Measurements from ENCODE around the gene MYO7B.

The MYO7B gene

DNA sequence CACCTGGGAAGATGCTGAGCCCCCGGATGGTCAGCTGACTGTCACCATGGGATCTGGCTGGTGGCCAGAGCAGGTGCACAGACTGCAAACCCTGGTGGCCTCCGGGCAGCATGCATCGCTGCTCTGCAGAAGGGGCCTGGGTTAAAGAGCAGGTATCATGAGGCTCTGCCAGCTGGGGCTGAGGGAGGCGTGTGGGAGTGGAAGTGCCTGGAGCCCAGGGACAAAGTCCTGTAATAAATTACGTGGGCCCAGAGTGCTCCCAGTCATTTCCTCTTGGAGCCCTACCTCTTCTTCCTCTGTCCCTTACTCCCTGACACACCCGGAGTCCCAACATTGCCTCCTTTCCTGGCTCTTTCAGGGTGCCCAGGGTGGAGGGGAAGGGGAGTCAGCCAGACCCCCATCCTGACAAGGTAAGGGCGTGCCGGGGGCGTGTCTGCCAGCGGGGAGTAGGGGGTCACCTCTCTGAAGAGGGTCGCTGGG is at the start of gene MYO7B:
TSS of gene MYO7B (plus strand) at position 262 of the 480 bp plus-strand sequence. CDS start 24,040 bp downstream, outside the sequence.
- DNase-seq, result no peak

DNA sequence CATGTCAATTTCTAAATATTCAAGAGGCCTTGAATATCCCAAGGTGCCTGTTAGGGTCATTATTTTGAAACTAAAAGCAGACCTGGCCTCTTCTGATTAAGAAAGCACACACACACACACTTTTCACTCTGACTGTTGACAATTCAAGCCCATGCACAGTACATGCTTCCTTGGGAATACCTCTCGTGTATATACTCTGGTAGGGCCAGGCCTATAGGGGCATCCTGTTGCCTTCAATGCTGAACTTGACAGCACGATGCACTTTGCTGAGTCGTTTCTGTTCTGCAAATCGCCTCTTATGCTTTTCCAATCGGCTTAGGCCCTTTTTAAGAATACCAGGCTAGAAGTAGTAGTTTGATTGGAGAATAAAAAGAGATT is 49.8 kb upstream of the MYO7B start:
- DNase-seq, result no peak

DNA sequence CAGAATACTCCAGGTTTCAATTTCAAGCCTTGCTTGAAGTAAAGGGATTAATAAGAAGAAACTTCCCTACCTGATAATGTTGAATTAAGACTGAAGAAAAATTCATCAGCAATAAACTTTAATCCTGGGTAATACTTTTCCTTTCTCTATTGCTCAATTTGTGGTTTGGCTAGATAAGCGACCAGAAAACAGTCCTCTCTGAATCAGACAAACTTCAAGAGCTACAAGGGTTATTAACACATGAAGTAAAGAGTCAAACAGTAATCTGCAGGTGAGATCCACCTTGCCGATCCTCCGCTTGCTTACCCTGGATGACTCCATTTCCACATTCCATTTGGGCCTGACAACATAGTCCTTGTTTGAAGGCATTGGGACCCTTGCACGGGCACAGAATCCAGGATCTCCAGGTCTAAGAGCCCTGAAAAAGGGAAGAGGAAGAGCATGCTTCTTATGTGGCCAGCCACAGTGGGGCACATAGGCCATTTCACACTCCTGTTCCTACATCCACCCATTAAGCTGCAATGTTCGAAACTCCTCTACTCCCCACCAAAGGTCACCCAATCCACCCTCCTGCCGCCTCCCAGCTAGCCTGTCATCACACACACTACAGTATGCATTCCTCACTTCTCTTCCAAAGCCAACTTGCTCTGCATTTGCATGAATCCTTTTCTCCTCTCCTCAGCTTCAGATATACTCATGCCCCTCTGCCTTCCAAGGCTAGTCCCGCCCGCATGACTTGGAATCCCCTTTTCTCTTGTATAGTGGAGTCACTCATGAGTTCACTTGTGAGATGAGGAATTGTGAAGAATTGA is 49.0 kb upstream of the MYO7B start:
- DNase-seq, result no peak

DNA sequence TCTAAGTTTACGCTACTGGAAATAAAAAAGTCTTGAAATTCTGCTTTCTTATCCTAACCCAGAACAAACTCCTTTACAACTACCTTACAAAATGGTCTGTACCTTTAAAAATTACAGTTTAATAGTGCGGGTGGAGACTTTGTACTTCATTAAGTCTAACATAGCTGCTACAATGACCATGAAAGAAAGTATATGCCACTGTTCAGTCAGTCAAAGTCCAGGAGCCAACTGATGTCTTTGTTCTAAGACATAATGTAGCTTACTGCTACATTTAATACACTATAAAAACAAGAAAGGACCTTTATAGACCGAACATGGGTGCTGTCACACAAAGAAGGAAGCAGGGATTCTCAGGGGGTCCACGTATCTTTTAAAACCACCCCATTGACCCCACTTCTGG is 45.2 kb upstream of the MYO7B start:
- no peak for DNase-seq

DNA sequence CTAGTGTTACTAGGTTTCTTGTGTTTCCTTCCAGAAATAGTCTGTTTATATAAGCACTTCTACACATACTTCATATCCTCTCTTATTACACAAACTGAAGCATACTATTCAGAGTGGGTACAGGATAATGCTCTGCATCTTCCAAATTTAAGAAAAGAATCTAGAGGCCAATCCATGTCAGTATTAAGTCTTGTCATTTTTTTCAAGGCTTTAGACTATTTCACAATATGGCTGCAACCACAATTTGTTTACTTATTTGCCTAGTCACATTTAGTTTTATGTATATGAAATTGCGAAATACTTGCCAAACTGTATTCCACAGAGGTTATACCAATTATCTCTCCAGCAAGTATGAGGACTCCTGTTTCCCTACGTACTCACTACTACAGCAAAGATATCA is 37.1 kb upstream of the MYO7B start:
- no peak for DNase-seq

DNA sequence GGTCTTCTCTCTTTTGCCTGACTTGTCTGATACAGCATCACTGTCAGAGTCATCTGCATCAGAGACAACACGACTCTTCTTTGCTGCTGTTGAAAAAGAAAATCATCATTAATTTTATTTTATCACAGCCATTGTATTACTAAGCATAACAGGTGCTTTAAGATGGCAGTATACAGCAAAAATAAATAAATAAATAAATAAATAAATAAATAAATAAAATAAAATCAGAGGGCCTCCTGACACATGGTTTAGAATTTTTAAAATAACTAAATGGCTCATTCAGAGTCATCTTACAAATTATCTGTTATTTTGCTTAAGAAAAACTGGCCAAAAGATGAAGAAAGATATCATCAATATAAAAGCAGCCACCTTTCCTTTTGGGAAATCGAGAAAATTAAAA is 32.0 kb upstream of the MYO7B start:
- DNase-seq, result no peak

DNA sequence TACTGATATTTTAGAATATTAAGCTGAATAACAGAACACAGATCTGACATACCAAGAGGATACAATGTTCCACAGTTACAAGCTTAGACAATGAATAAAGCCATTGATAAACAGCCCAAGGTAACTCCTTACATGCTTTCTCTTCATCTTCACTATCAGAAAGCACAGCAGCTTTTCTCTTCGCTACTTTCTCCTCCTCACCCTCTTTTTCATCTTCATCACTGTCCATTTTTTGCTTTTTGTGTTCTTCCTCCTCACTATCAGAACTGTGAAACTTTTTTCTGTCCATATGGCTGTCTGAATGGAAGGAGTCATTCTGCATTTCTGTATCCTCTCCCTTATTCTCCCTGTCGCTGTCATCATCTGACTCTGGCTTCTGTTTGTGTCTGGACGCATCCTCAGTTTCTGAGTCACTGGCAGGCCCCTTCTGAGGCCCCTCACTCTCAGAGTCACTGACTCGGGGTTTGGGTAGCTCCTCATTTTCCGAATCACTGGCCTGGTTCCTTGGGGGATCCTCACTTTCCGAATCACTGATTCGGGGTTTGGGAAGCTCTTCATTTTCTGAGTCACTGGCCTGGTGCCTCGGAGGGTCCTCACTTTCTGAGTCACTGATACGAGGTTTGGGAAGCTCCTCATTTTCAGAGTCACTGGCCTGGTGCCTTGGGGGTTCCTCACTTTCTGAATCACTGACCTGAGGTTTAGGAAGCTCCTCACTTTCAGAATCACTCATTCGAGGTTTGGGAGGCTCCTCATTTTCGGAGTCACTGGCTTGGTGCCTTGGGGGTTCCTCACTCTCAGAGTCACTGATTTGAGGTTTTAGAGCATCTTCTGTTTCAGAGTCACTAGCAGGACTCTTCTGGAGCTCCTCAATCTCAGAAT is 30.7 kb upstream of the MYO7B start:
- DNase-seq, result no peak

DNA sequence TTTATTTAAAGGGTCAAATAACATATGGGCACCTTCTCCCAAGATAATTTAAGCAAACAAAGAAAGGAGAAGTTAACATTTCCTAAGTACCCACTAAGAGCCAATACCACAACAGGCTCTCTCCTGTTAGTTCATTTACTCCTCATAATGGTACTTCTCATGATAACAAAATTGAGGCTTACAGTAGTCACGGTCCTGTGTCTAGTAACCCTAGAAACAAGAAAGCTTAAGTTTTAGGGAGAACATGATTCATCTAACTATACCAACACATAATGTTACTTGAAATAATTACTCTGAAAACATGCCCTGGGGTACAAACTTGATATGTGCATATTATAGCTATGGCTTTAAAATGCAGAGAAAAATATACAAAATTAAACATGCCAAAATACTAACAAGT is 29.0 kb upstream of the MYO7B start:
- DNase-seq, result no peak

DNA sequence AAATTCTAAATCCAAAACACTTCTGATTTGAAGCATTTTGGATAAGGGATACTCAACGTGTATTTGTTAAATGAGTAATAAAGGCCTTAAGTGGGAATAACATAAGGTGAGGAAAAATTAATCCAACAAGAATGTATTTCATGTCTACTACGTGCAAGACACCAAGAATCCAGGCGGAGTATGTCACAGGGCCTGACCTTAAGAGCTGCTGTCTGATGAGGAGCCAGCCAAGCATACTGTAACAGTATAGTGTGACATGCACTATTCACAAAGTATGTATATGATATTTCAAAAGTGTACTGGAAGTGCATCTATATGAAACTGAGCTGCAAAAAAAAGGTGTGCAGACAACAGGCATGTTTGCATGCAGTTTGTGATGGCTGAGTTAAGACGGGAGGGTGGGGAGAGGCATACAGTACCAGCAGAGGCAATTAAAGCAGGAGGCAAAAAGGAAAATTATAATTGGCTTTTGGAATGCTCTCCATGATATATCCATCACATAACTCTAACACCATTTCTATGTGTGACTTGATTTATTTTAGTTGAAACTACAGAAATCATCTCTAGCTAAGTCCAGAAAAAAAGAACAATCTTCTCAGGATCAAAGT is 27.4 kb upstream of the MYO7B start:
- DNase-seq, result no peak

DNA sequence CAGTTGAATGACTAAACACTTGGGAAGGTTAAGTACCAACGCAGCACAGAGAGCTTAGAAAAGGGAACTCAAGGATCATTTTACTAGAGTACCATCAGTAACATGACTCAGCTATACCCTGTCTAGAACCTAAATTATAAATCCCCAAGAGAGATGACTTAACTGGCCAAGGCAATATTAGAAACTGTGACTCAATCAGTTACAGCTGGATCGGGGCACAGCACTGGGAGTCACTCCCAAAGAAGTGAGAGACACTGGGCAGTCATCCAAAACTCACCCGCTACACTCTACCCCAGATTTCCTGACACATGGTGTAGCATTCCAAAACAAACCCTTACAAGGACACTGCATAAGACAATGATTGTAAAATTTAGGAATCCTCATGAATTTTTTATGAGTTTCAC is 26.9 kb upstream of the MYO7B start:
- peak in 1 of 2 donors; percentile 74 for DNase-seq

DNA sequence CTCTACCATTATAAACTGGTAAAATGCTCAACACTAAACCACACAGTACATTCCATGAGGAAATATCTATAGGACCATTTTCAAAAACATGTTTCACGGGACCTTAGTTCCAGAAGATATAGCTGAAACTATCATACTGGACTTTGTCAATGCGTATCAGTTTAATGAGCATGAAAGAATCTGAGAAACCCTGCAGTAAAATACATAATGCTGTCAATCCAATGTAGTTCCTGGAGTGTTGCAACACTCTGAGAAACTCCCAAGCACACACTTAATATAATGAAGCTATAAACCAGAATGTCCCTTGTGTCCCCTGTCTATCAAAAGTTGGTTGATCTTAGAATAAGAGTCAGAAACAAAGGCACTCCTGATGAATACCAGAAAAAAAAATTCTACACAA is 25.4 kb upstream of the MYO7B start:
- no peak for DNase-seq

DNA sequence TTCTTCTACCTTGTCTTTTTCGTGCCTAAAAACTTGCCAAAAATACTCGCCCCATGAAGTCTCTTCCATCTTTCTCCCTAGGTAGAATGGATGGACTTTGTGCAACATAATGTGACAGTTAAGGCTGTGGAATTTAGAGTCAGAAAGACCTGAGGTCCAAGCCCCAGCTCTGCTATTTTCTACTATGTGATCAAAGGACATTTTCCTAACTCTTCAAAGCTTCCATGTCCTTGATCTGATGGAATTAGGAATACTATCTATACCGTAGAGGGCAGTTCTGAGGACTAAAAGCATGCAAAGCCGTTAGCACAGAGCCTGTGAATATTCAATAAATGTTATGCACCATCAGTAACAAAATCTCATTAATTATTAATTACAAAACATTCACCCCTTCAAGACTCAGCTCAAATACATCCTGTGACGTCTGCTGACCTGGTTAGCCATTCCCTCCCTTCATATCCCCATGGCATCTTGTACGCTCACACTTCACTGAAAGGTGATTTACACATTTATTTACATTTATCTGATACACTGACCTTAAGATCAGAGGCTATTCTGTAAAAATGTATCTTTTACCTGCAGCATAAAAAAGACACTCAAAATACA is 24.3 kb upstream of the MYO7B start:
- no peak for DNase-seq

DNA sequence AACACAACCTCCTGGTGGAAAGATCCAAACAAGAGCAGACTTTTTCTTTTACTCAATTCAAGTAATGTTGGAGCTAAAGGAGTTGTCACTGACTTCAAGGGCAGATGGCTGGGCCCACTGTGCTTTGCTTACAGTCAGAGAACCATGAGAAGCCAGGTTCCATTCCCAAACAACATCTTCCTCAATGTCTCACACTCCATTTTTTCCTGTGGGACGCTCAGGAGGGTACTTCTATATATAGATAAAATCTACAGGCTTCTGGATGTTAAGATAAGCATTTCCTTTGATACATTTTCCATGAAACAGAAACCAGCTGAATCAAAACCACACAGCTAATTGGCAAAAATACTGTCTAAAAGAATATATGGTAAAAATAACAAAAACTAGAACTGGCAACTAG is 23.6 kb upstream of the MYO7B start:
- no peak for DNase-seq

DNA sequence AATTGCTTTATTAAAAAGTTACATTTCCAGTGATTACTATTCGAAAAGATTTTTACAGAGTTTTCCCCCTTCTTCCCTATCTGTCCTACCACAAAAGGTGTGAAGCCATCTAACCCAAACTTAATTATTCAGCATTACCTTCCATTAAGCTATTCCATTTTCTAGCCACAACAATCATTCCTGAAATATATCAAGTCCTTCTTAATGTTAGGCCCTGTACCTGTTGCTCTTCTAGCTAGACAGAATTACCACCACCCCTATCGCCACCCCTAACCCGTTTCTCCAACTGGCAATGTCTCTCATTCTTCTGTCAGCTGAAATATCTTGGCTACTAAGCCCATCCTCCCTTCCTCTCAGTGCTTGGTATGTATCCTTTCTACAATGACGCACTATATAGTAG is 23.1 kb upstream of the MYO7B start:
- no peak for DNase-seq

DNA sequence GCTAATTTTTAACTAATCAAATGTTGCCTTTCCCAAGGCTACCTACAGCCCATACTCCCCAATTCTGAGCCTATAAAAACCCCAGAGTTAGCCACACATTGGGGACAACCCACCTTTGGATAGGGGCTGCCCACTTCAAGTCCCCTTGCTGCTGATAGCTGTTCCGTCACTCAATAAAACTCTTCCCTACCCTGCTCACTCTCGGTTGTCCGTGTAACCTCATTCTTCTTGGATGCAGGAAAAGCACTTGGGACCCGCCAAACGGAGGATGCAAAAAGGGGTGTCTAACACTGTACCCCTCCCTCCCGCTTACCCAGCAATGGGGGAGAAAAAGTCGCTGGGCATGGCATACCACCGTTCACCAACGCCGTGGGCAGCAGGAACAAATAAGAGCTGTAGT is 21.4 kb upstream of the MYO7B start:
- DNase-seq, result no peak

DNA sequence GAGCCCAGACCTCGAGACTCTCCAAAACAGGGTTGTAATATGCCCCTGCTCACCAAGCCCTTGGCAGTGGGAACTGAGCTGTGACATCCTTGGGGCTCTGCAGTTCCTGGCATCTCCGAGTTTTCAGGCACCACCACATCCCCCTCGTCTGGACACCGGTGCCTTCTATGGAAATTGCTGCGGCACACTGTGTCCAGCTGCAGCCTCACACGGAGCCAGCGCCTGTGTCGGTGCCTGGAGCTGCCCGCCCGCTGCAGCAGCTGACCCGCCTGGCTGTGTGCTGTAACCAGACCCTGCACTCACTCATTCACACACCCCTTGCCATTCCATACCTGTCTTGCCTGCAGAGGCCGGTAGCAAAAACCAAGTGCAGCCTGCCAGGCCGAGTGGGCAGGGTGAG is 21.0 kb upstream of the MYO7B start:
- no peak for DNase-seq

DNA sequence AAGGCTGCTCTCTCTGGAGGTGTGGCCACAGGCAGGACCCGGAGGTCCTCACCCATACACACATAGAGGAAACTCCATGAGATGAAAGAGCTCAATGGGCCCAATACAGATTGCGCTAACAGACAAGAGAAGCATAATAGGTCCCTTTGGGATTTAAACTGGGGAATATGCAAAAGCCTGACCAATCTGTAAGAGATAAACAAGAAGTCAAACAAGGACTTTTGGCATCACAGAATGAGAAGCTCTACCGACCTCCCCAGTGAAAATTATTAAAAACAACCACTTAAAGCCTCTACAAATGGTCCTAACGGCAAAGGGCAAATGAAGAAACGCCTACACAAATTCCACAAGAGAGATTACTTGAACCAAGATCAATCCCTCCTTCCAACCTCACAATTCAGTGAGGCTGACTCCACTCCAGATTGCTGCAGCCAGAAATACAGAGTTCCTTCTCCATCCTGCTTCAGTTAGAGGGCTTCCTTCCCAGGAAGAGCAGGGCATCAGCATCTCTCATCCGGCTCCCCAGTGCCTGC is 20.0 kb upstream of the MYO7B start:
- DNase-seq, result no peak

DNA sequence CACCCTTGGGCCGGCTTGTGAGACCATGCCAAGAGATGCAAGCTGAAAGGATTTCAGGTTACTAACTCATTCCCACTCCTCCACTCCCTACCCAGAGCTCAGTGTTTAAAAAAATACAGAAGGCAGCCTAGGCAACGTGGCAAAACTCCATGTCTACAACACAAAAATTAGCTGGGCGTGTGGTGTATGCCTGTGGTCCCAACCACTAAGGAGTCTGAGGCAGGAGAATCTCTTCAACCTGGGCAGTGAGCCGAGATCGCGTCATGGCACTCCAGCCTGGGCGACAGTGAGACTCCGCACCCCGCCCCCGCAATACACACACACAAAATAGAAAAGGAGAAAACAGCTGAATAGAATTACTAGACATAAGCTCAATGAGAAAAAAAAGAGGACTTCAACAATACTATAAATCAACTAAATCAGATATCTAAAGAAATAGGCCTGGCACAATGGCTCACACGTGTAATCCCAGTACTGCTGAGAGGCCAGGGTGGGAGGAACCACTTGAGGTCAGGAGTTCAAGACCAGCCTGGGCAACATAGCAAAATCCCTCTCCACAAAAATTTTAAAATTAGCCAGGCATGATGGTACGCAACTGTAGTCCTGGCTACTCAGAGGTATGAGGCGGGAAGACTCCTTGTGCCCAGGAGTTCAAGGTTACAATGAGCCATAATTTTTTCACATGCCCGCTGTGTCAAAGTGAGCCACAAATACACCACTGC is 19.3 kb upstream of the MYO7B start:
- no peak for DNase-seq

DNA sequence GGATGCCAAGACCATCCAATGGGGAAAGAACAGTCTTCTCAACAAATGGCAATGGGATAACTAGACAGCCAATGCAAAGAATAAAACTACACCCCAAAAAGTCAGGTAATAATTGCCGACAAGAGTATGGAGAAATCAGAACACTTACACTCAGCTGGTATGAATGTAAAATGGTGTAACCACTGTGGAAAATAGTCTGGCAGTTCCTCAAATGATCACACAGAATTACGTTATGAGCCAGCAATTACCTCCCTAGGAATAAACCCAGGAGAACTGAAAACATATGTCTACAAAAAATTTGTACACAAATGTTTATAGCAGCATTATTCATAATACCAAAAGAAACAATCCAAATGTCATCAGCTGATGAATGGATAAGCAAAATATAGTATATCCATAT is 18.0 kb upstream of the MYO7B start:
- no peak for DNase-seq

DNA sequence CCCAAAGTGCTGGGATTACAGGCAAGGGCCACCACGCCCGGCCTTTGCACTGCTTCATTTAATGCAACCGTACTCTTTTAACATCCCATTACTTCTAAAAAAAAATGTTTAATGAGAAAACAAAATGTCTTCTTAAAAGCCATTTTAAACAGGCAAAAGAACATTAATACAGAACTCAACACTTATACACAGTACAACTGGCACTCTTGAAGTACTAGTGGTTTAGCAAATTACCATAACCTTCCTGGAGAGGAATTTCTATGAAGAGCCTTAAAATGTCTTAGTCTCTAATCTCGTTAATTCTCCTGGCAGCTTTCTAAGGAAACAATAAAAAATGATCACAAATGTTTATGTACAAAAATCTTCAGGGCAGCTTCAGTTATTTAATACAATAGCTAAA is 15.1 kb upstream of the MYO7B start:
- DNase-seq, result no peak

DNA sequence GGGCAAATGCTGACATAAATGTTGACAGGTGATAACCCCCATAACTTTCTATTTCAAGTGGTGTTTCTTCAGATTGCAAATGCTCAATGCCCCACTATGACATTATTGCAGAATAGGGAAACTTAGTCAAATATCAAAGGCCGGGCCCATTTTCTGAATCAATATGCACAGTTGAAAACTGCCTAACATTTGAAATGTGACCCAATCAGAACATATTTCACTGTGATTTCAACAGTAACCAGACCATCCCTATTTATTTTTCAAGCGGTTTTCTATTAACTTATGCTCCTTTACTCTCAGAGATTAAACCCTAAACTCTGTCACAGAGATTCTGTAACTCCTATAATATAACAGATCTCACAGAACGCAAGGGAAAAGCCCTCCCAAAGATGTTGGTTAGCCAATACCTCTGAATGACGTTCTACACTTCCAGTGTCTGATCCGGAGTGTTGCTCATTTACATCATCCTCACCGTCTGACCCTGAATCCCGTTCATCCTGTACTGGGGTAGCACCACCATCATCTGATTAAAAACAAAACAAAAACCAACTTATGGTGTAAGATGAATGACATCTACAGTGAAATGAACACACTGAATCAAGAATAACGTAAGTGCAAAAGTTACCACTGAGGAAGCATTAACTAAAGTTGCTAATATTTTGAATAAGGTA is 12.1 kb upstream of the MYO7B start:
- DNase-seq, result no peak

Measured in bone marrow (tissue), 2 donors.